ENCODE results near the gene TXN2. TPM values are rescaled to one million over a fixed set of nuclear protein-coding genes. Genes with fewer than 3 reads are reported as not detected.

TXN2 gene
- total RNA-seq, 2 experiments from 2014 or later = 26.4 to 26.5 TPM

DNA sequence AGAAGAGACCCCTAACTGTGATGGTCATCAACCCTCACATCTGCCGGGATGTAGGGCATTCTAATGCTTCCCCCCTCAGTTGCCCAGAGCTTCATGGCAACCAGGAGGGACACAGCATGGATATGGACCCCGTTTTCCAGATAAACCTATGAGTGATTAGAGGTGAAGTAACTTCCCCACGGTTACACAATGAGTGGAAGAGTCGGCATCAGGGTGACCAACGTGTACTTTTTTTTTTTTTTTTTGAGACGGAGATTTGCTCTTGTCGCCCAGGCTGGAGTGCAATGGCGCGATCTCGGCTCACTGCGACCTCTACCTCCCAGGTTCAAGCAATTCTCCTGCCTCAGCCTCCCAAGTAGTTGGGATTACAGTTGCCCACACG lies 25.0 kb downstream of the TXN2 start:
- no peak for ATAC-seq (ENCODE audit: poor library complexity)
- ChIA-PET CTCF (no interaction called here), POLR2A (interaction anchor here (2.4 kb wide), 1 partner anchor 69 kb away, joined by 9 read pairs; the partner anchor contains the start of gene MYH9)
- Mint-ChIP-seq H3K9me3 (no peaks in the 10 kb centered on the region), H3K4me3 (peak overlapping the region; percentile 64), H3K4me1 (ENCODE audit: low read depth) (peaks cover 39% of the 10 kb centered on the region), H3K27ac (peak overlapping the region; percentile 93), H3K27me3 (no peaks in the 10 kb centered on the region), H3K36me3 (ENCODE audit: low read depth) (no peaks in the 10 kb centered on the region)
- intact Hi-C loops (cut with DNase I, micrococcal nuclease) = no loop called here
- no peak for DNase-seq
- TF ChIP-seq, protein P1, sequence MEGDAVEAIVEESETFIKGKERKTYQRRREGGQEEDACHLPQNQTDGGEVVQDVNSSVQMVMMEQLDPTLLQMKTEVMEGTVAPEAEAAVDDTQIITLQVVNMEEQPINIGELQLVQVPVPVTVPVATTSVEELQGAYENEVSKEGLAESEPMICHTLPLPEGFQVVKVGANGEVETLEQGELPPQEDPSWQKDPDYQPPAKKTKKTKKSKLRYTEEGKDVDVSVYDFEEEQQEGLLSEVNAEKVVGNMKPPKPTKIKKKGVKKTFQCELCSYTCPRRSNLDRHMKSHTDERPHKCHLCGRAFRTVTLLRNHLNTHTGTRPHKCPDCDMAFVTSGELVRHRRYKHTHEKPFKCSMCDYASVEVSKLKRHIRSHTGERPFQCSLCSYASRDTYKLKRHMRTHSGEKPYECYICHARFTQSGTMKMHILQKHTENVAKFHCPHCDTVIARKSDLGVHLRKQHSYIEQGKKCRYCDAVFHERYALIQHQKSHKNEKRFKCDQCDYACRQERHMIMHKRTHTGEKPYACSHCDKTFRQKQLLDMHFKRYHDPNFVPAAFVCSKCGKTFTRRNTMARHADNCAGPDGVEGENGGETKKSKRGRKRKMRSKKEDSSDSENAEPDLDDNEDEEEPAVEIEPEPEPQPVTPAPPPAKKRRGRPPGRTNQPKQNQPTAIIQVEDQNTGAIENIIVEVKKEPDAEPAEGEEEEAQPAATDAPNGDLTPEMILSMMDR (IDR thresholded peaks at IDR 0.05) = no peak
- Histone ChIP-seq H3K9me3 (ENCODE audit: control insufficient read depth in 1 of 2, insufficient read depth in 1 of 2, low read length in 2 of 2) (no peaks in the 10 kb centered on the region), H3K27me3 (ENCODE audit: control insufficient read depth in 1 of 2, insufficient read depth in 2 of 2, low read length in 2 of 2) (no peaks in the 10 kb centered on the region), H3K4me3 (ENCODE audit: low read length) (no peak overlapping the region), H3K4me1 (ENCODE audit: insufficient read depth, low read length) (peaks cover 47% of the 10 kb centered on the region), H3K36me3 (ENCODE audit: insufficient read depth, low read length) (no peaks in the 10 kb centered on the region), H3K27ac (ENCODE audit: low read depth in 1 of 2, low read length in 2 of 2) (no peak overlapping the region)

DNA sequence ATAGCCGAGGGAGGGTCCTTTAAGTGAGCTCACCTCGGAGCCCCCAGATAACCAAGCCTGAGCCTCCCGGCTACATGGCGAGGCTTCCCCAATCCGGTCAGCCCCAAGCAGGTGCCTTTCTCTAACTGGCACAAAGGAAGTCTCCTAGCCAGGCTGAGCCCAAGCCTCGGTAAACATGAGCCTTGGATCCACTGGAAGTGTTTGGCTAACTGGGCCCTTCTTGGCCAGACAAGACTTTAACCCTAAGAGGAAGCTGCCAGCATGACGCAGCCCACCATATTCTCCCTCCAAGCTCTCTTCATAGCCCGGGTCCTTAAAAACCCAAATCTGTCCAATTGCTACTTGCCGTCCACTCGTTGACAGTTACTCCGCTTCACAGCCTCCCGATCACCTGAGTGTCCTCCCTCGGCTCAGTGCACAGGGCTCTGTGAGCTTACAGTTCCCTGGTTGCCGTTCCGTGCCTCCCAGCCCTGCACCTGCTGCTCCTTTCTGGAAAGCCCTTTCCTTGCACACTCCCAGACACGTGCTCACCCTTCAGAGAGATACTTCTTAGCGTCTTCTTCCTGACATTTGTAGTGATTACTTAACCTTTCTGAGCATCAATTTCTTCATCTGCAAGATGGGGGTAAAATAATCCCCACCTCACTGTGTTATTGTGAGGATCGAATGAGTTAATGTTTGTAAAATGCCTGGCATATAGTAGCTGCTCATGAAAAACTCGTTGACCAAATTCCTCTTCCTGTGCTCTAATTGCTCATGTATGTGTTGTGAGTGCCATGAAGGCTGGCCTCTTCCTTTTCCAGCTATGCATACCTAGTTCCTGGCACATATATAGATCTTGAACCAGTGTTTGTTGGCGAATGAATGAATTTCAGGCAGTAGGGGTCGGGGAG lies 25.6 kb downstream of the TXN2 start:
- Histone ChIP-seq H3K27me3 (ENCODE audit: control insufficient read depth in 1 of 2, insufficient read depth in 2 of 2, low read length in 2 of 2) (no peaks in the 10 kb centered on the region), H3K4me3 (ENCODE audit: low read length) (peak overlapping the region; percentile 49), H3K36me3 (ENCODE audit: insufficient read depth, low read length) (no peaks in the 10 kb centered on the region), H3K4me1 (ENCODE audit: insufficient read depth, low read length) (peaks cover 54% of the 10 kb centered on the region), H3K9me3 (ENCODE audit: control insufficient read depth in 1 of 2, insufficient read depth in 1 of 2, low read length in 2 of 2) (no peaks in the 10 kb centered on the region), H3K27ac (ENCODE audit: low read depth in 1 of 2, low read length in 2 of 2) (peak overlapping the region; percentile 75 to 92)
- Mint-ChIP-seq H3K36me3 (ENCODE audit: low read depth) (no peaks in the 10 kb centered on the region), H3K27me3 (no peaks in the 10 kb centered on the region), H3K4me3 (peak overlapping the region; percentile 64), H3K4me1 (ENCODE audit: low read depth) (peaks cover 45% of the 10 kb centered on the region), H3K9me3 (no peaks in the 10 kb centered on the region), H3K27ac (peak overlapping the region; percentile 93)
- DNase-seq = peak in 2 of 14 experiments; percentile 8 to 24
- CTCF ChIA-PET = interaction anchor here (1.1 to 2.2 kb wide), 6 partner anchors 15 to 155 kb away, joined by 3 to 11 read pairs (median 5); no protein-coding TSS in a partner anchor
- no peak for ATAC-seq (ENCODE audit: poor library complexity)
- TF ChIP-seq, protein P1 (IDR thresholded peaks at IDR 0.05) = no peak
- intact Hi-C loops (cut with DNase I, micrococcal nuclease) = loop anchor here in 1 of 2 experiments (1.0 to 2.0 kb wide), 2 partner anchors 25 to 91 kb away; partner anchors contain the start of gene TXN2
- POLR2A ChIA-PET = interaction anchor here (0.7 to 2.4 kb wide), 11 partner anchors 10 to 162 kb away, joined by 3 to 18 read pairs (median 5); partner anchors contain the start of genes MYH9 and TXN2

- Mint-ChIP-seq H3K27ac (peak overlapping the region; percentile 93), H3K4me3 (peak overlapping the region; percentile 84), H3K36me3 (ENCODE audit: low read depth) (no peaks in the 10 kb centered on the region), H3K4me1 (ENCODE audit: low read depth) (peaks cover 46% of the 10 kb centered on the region), H3K27me3 (no peaks in the 10 kb centered on the region), H3K9me3 (no peaks in the 10 kb centered on the region)
- peak; percentile 70 for ATAC-seq (ENCODE audit: poor library complexity)
- H3K4me3 ChIP-seq (ENCODE audit: low read length) = peak overlapping the region; percentile 76
- intact Hi-C loops (cut with DNase I, micrococcal nuclease) = loop anchor here (1.0 to 5.0 kb wide), 4 partner anchors 26 to 123 kb away; partner anchors contain the start of gene TXN2 (in 1 of the 2)
- peak; percentile 86 to 98 (median 96) for DNase-seq
- CTCF ChIA-PET = interaction anchor here (1.1 to 2.2 kb wide), 6 partner anchors 16 to 154 kb away, joined by 3 to 11 read pairs (median 5); no protein-coding TSS in a partner anchor
- TF ChIP-seq, protein P1 (IDR thresholded peaks at IDR 0.05) = no peak
- POLR2A ChIA-PET = interaction anchor here (0.7 to 2.4 kb wide), 12 partner anchors 10 to 162 kb away, joined by 3 to 18 read pairs (median 5); partner anchors contain the start of genes MYH9 and TXN2
- H3K9me3 ChIP-seq (ENCODE audit: control insufficient read depth in 1 of 2, insufficient read depth in 1 of 2, low read length in 2 of 2) = no peaks in the 10 kb centered on the region
- H3K27me3 ChIP-seq (ENCODE audit: control insufficient read depth in 1 of 2, insufficient read depth in 2 of 2, low read length in 2 of 2) = no peaks in the 10 kb centered on the region
- no peaks in the 10 kb centered on the region for H3K36me3 ChIP-seq (ENCODE audit: insufficient read depth, low read length)
- peak overlapping the region; percentile 89 to 92 for H3K27ac ChIP-seq (ENCODE audit: low read depth in 1 of 2, low read length in 2 of 2)
- H3K4me1 ChIP-seq (ENCODE audit: insufficient read depth, low read length) = peaks cover 61% of the 10 kb centered on the region
These were observed 26.4 kb downstream of the TXN2 start for GRCh38 chr22:36454916-36455570.

Measured in CD4-positive, alpha-beta T cell (primary cell).